Breast epithelium (tissue), 4 donors: ENCODE results near the gene POFUT1. TPM values are rescaled to one million over a fixed set of nuclear protein-coding genes. Genes with fewer than 3 reads are reported as not detected.

ENCODE experiments used
- DNase-seq, 2 donors: peaks; one replicate each; pipeline ENCODE4 v3.0.0-alpha.2; 2019; ENCODE audit warnings: low spot score in 2 of 2
- H3K27ac ChIP-seq, 2 donors: fragments of 200-600 bp; sonication (generic) in 1 of 2; one replicate each; pipeline ENCODE4 v1.5.1; 2016 to 2019; ENCODE audit warnings: mild to moderate bottlenecking in 1 of 2
- H3K27me3 ChIP-seq, 2 donors: fragments of 200-600 bp; sonication (generic) in 1 of 2; one replicate each; pipeline versions ENCODE4 v1.5.1 to v1.6.0; 2017 to 2019; ENCODE audit warnings: control low read depth in 1 of 2, mild to moderate bottlenecking in 1 of 2
- H3K36me3 ChIP-seq: fragments of 200-600 bp; one replicate; pipeline ENCODE4 v1.5.1; 2019
- H3K4me1 ChIP-seq, 2 donors: fragments of 200-600 bp; sonication (generic); one replicate each; pipeline ENCODE4 v1.5.1; 2016 to 2019; ENCODE audit warnings: control low read depth in 1 of 2
- H3K4me3 ChIP-seq, 3 donors: fragments of 200-600 bp; sonication (generic); 1 replicate in 2 of 3; 2 replicates in 1 of 3; pipeline ENCODE4 v1.5.1; 2016 to 2019; ENCODE audit warnings: mild to moderate bottlenecking in 3 of 3, moderate library complexity in 2 of 3
- H3K9me3 ChIP-seq, 2 donors: fragments of 200-600 bp; sonication (generic) in 1 of 2; one replicate each; pipeline ENCODE4 v1.5.1; 2016 to 2019; ENCODE audit warnings: control low read depth in 1 of 2
- POLR2A ChIP-seq: fragments of 450-650 bp; IDR thresholded peaks from one replicate; pipeline ENCODE4 v1.6.1; 2016; ENCODE audit warnings: antibody characterized with exemption, mild to moderate bottlenecking, moderate library complexity
- POLR2AphosphoS5 ChIP-seq, 3 donors: sonication (generic); formaldehyde crosslinking; IDR thresholded peaks; one replicate each; pipeline ENCODE4 v1.6.1; 2017; ENCODE audit warnings: antibody characterized with exemption in 3 of 3
- intact Hi-C: fragments of 100-400 bp; cut with DNase I; formaldehyde crosslinking; loops from one replicate; pipeline ENCODE4 v1.15.1; 2023; ENCODE audit warnings: low total_unique reads
- total RNA-seq, 3 donors: library from RNA; depleted of rRNA; stranded (reverse); fragments of >200 nt; gene quantifications; one replicate each; pipeline ENCODE4 v1.1.0, GENCODE V29; 2016
- TF ChIP-seq, protein P1 (sequence below), 3 donors: fragments of 450-650 bp; IDR thresholded peaks; one replicate each; pipeline ENCODE4 v1.5.1; 2016 to 2017; ENCODE audit warnings: antibody characterized with exemption in 3 of 3, mild to moderate bottlenecking in 3 of 3, moderate library complexity in 3 of 3

Gene POFUT1
- total RNA-seq, 3 donors from 2014 or later = 29.5 to 38.7 (median 34.2) TPM

DNA sequence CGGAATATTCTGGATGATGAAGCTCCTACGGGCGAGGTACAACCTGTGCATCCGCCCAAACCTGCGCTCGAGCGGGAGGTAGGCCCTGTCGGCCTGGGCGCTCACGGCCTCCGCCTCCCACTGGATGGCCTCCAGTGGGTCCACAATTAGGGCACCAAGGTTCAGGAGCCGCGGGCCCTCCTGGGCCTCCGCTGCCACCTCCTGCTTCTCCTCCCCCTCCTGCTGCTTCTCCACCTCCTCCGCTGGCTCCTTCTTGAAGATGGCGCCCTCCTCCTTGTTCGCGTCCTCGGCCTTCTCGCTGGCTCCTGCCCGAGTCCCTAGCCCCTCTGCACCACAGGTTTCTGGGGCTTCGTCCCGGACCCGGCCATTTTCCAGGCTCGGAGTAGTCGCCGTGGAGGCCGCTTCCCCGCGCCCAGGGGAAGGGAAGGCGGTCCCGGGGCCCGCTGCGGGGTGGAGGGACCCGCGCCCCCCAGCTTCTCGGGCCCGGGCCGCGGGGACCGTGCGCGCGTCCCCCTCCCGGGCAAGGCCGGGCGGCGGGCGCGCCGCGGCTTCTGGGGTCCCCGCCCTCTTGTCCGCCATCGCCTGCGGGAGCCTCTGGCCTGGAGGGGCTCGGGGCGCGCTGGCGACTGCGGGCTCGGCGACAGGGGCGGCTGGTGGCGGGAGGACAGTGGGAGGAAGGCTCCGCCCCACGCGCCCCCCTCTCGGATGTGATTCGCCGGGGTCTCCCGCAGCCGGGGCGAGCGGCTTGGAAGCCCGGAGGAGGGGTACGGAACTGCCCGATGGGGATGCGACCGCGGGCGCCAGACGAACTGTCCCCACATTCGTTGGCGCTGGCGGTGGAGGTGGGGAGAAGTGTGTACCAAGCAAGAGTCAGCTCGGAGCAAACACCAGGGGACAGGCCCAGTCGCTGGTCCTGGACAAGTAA is 17.7 kb upstream of the POFUT1 start:
- no peaks in the 10 kb centered on the region for H3K9me3 ChIP-seq
- H3K27me3 ChIP-seq = no peaks in the 10 kb centered on the region
- DNase-seq = peak in 1 of 2 donors; percentile 70
- TF ChIP-seq, protein P1, sequence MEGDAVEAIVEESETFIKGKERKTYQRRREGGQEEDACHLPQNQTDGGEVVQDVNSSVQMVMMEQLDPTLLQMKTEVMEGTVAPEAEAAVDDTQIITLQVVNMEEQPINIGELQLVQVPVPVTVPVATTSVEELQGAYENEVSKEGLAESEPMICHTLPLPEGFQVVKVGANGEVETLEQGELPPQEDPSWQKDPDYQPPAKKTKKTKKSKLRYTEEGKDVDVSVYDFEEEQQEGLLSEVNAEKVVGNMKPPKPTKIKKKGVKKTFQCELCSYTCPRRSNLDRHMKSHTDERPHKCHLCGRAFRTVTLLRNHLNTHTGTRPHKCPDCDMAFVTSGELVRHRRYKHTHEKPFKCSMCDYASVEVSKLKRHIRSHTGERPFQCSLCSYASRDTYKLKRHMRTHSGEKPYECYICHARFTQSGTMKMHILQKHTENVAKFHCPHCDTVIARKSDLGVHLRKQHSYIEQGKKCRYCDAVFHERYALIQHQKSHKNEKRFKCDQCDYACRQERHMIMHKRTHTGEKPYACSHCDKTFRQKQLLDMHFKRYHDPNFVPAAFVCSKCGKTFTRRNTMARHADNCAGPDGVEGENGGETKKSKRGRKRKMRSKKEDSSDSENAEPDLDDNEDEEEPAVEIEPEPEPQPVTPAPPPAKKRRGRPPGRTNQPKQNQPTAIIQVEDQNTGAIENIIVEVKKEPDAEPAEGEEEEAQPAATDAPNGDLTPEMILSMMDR (IDR thresholded peaks at IDR 0.05) = peak in 1 of 3 donors; percentile 19
- TF ChIP-seq POLR2AphosphoS5 (IDR thresholded peaks at IDR 0.05) (peak in 2 of 3 donors; percentile 18 to 33), POLR2A (no peak)
- H3K27ac ChIP-seq = peak overlapping the region; percentile 85 to 93
- no peaks in the 10 kb centered on the region for H3K36me3 ChIP-seq
- H3K4me1 ChIP-seq = peaks cover 5 to 10% of the 10 kb centered on the region in 2 donors
- H3K4me3 ChIP-seq = peak overlapping the region; percentile 60 to 74 (median 63)
- intact Hi-C loops = no loop called here

DNA sequence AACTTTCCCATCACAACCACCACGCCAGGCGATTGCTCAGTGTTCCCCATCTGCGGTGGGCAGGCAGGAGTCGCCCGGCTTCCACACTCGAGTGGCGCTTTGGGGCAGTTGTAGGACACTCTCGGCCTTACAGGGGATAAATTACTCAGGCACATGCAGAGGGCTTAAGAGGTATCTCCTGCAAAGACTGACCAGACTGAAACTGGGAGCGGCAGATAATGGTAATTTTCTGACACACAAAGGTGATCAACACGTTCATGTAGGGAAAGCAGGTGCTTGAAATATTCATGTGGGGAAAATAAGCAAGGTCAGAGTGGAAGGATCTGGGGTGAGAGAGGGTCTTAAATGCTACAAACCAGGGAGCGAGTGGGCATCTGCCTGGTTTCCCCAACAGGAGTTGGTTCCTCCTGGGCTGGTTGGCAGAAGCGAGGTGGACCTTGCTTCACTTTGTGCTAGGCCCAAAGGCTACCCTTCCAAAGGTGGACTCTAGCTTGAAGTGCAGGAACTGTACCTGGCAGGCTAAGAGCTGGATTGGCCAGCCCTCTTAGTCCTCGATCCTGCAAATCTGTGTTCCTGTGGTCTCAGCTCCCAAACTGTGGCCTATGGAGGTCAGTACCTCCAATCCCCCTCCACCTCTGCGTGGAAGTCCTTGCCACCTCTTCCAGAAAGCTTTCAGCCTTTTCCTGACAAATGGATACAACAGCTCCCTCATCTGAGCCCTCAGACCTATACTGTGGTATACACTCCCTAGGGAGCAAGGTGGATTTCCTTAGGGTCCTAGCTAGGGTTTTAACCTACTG is 16.9 kb upstream of the POFUT1 start:
- H3K27ac ChIP-seq = peak overlapping the region; percentile 85 to 93
- no peaks in the 10 kb centered on the region for H3K9me3 ChIP-seq
- intact Hi-C loops = no loop called here
- H3K4me1 ChIP-seq = peaks cover 5 to 10% of the 10 kb centered on the region in 2 donors
- no peaks in the 10 kb centered on the region for H3K36me3 ChIP-seq
- H3K27me3 ChIP-seq = no peaks in the 10 kb centered on the region
- TF ChIP-seq, protein P1 (IDR thresholded peaks at IDR 0.05) = peak in 1 of 3 donors; percentile 2
- TF ChIP-seq POLR2AphosphoS5 (IDR thresholded peaks at IDR 0.05) (no peak), POLR2A (no peak)
- peak overlapping the region; percentile 60 to 74 (median 63) for H3K4me3 ChIP-seq
- no peak for DNase-seq

DNA sequence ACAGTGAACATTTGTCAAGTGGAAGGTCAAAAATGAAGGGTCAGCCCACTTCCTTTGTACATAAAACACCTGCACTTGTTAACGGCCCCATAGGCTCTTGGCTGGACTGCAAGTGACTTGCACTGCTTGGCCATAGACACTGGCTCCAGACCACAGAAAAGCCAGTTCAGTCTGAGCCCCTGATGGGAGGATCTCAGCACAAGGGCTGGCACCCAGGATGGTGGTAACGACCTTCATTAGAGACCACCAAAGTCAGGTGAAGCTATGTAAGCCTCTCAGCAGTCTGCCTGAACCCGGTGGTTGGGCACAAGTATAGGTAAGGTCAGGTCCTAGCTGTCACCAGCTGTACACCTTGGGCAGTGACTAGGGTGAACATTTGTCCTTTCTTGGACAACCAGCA is 16.3 kb upstream of the POFUT1 start:
- Histone ChIP-seq H3K4me1 (peaks cover 5 to 10% of the 10 kb centered on the region in 2 donors), H3K27ac (peak overlapping the region; percentile 85 to 93)

DNA sequence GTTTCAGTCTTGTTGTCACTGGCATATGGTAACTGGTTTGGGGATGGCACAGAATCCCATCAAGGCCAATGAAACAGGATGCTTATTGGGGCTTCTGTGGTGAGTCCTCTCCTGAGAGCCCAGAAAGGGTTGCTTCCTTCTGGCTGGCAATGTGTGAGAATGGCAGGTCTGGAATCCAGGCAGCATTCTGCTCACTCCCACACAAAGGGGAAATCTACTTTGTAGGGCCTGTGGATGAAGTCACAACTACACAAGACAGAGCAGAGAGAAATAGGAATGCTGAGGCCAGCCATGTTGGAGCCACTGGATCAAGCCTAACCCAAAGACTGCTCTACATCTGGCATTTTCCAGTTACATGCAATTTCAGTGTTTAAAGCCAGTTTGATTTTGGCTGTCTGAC is 15.8 kb upstream of the POFUT1 start:
- Histone ChIP-seq H3K4me3 (no peak overlapping the region), H3K27me3 (no peaks in the 10 kb centered on the region), H3K4me1 (peaks cover 5 to 10% of the 10 kb centered on the region in 2 donors), H3K36me3 (no peaks in the 10 kb centered on the region), H3K9me3 (no peaks in the 10 kb centered on the region), H3K27ac (peak overlapping the region in 1 of 2 donors; percentile 85)
- no peak for DNase-seq
- intact Hi-C loops = no loop called here
- TF ChIP-seq, protein P1 (IDR thresholded peaks at IDR 0.05) = no peak
- TF ChIP-seq POLR2AphosphoS5 (IDR thresholded peaks at IDR 0.05) (no peak), POLR2A (no peak)

More for the DNA sequence above, 16.3 kb upstream of the POFUT1 start:
- H3K9me3 ChIP-seq = no peaks in the 10 kb centered on the region
- no peaks in the 10 kb centered on the region for H3K27me3 ChIP-seq
- TF ChIP-seq, protein P1 (IDR thresholded peaks at IDR 0.05) = no peak
- TF ChIP-seq POLR2AphosphoS5 (IDR thresholded peaks at IDR 0.05) (no peak), POLR2A (no peak)
- H3K36me3 ChIP-seq = no peaks in the 10 kb centered on the region
- no peak for DNase-seq
- no peak overlapping the region for H3K4me3 ChIP-seq
- intact Hi-C loops = no loop called here
